AG09309 (cell line): ENCODE data around the gene COPZ2.

Source experiments
- DNase-seq: peaks from one replicate; pipeline ENCODE4 v3.0.0-alpha.2; 2010; ENCODE audit warnings: low read depth
- H3K4me3 ChIP-seq: 2 replicates; pipeline ENCODE4 v1.5.1; 2011; ENCODE audit warnings: mild to moderate bottlenecking, low read depth, low read length, moderate library complexity; ENCODE audit not compliant: control insufficient read depth
- TF ChIP-seq, protein P1 (sequence below): IDR thresholded peaks from 2 replicates; pipeline ENCODE4 v1.5.1; 2011; ENCODE audit warnings: mild to moderate bottlenecking, low read depth, low read length, inconsistent platforms; ENCODE audit not compliant: insufficient read depth, control insufficient read depth; ENCODE audit errors: missing control alignments

COPZ2 gene

DNA sequence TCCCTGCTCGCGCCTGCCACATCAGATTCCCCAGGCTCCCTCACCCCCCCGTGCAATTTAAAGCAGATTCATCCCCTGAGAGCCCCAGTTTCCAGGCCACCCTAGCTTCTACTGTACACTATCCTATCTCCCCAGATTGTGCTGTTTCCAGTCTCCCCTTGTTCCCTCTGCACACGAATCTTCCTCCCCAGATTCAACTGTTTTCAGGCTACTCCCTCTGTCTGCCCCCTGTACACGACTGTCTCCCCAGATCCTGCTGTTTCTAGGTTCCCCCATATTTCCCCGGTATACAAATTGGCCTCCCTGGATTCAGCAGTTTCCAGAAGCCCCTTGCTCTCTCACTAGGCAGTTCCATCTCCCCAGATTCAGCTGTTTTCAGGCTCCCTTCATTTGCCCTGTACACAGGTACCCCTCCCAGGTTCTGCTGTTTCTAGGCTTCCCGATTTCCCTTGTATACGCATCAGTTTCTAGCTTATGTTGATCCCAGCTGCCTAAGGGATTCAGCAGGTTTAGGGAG, 22.9 kb downstream of the COPZ2 start:
- no peak overlapping the region for H3K4me3 ChIP-seq
- DNase-seq: no peak
- TF ChIP-seq, protein P1, sequence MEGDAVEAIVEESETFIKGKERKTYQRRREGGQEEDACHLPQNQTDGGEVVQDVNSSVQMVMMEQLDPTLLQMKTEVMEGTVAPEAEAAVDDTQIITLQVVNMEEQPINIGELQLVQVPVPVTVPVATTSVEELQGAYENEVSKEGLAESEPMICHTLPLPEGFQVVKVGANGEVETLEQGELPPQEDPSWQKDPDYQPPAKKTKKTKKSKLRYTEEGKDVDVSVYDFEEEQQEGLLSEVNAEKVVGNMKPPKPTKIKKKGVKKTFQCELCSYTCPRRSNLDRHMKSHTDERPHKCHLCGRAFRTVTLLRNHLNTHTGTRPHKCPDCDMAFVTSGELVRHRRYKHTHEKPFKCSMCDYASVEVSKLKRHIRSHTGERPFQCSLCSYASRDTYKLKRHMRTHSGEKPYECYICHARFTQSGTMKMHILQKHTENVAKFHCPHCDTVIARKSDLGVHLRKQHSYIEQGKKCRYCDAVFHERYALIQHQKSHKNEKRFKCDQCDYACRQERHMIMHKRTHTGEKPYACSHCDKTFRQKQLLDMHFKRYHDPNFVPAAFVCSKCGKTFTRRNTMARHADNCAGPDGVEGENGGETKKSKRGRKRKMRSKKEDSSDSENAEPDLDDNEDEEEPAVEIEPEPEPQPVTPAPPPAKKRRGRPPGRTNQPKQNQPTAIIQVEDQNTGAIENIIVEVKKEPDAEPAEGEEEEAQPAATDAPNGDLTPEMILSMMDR: no peak

DNA sequence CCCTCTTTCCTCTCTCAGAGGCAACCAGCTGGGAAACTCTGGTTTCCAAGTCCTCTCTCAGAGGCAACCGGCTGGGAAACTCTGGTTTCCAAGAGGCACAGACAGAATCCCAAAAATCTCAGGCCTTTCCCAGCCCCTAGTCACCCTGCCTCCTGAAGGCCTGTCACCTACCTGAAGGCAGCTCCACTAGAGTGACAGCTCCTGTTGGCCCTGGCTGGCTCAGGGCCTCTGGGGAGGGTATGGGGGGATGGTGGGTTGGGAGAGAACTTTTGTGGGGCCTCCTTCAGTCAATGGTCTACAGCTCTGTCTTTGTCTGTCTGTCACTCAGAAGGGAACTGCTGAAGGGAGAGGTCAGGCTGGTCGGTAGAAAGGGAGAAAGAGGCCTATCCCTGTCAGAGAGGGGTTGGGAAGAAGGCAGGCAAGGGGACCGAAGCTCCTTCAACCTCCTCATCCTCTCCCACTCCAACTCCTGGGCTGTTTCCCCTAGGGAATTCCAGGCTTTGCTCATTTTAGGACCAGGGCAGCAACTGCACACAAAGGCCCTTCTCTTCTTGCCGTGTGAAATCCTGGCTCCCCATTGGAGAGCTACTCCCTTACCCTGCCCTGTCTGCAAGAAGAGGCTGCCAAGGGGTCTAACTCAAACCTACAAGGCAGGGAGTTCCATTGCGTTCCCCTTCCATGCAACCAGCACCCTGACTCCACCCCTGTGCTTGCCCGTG, 23.6 kb downstream of the COPZ2 start:
- no peak for DNase-seq
- TF ChIP-seq, protein P1: no peak
- no peak overlapping the region for H3K4me3 ChIP-seq

DNA sequence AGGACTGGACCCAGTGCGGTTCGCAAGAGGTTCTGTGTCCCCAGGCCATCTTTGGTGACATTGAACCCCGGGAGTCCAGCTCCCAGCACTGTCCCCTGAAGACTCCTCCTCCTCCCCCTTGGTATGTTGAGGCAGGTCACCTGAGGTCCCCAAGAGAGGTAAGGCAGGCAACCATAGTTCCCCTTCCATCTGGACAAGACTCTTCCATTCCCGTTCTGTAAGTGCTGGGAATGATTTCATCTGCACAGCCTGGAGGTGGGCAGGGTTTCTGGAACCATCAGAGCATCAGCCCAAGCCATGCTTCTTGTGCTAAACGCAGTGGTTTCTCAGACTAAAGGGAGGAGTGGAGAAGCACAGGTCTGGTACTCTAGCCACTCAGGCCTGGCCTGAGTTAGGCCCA, 24.9 kb downstream of the COPZ2 start:
- TF ChIP-seq, protein P1: no peak
- no peak for DNase-seq
- H3K4me3 ChIP-seq: no peak overlapping the region

DNA sequence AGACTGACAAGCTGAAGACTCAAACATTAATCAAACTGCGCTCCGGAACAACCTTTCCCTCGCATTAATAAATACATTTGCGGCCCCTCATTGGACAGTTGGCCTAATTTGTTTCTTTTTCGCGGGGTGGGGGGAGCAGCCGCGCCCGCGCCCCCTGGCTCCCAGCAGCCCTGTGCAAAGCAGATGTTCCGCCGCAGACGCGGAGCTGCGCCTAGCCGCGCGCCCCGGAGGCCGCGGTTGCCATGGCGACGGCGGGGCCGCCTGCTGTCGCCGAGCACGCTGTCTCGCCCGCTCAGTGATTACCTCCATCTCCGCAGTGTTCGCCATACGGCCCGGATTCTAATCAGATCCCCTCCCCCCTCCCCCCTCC, 25.5 kb downstream of the COPZ2 start:
- TF ChIP-seq, protein P1: no peak
- H3K4me3 ChIP-seq: peak overlapping the region; percentile 29
- no peak for DNase-seq

DNA sequence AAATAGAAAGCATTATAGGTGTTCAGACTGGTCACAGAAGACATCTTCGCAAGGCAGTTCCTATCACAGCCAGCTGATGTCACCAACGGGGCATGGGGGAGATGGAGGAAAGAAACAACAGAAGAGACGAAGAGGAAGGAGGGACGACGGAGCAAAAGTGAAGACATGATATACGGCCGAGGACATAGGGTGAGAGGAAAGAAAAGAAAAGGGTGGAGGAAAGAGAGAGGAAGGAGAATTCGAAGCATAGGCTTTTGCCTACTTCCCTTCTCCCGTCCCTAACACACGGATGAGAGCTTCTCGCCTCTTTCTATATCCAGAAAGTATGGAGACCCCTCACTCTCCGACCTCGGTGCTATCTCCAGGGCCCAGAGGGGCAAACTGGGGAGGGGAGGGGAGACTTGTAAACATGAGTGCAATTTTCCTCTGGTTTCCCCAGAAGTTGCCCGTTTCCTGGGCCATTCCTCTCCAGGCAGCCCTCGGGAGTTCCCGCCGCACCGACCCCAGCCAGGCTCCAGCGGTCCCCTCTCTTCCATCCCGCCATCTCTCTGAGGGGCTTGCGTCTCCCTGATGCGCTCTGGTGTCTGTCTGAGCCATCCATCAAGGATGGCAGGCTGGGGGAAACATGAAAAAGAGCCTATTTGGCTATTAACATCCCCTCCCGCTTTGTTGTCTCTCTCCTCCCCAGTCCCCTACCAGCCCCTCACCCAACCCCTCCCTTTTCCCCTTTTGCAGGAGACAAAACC, 26.0 kb downstream of the COPZ2 start:
- DNase-seq: no peak
- TF ChIP-seq, protein P1: peak; percentile 56
- peak overlapping the region; percentile 29 for H3K4me3 ChIP-seq

DNA sequence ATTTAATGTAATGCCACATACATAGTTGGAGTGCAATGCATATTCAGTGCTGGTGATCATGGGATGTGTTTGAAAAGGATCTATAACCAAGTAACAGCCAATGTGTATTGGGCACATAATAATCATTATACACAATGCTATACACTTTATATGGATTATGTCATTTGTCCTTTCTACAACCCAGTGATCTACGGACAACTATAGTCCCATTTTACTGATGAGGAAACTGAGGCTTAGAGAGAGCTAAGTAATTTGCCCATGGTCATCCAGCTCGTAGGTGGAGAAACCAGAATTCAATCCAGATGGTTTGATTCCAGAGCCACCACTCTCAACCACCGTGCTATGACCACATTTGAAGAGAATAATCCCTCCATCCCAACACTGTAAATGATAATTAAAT, 27.4 kb downstream of the COPZ2 start:
- TF ChIP-seq, protein P1: no peak
- DNase-seq: no peak
- no peak overlapping the region for H3K4me3 ChIP-seq
